Measurements from ENCODE around the gene EVA1B. TPM values are rescaled to one million over a fixed set of nuclear protein-coding genes. Genes with fewer than 3 reads are reported as not detected.

EVA1B gene
- total and polyA plus RNA-seq, 2 of the 13 experiments (the other 11 are each of a cell fraction or from before 2014, with no cell fraction given) = 3.9 to 6.6 TPM

DNA sequence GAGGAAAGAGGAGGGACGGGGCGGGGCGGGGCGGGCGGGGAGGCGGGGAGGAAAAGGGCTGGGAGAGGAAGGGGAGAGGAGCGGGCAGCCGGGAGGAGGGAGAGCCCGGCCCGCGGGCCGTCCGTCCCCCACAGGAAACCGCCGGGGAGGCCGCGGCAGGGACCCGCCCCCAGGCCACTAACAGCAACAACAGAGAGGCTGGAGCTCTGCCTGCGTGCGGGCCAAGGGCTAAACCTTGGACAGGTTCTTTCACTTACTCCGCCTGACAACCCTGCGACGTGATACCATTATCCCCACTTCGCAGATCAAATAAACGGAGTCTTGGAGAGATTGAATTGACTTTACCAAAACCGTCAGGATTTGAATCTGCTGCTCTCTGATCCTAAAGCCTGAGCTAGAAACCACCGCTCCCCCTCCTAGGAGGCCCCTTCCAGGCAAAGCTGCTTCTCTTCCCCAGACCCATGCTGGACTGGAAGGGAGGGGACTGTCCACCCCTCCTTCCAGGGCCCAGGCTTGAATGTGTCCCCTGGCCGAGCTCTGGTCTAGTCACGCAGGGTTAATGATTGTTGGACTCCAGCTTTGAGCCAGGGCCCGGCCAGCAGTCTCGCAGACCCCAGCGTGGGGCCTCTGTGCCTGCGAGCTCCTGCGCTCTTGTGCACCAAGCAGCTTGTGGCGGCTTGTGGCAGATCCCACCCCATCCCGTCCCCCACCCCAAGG lies at the start of gene EVA1B (continued):
- TF ChIP-seq, protein P1, sequence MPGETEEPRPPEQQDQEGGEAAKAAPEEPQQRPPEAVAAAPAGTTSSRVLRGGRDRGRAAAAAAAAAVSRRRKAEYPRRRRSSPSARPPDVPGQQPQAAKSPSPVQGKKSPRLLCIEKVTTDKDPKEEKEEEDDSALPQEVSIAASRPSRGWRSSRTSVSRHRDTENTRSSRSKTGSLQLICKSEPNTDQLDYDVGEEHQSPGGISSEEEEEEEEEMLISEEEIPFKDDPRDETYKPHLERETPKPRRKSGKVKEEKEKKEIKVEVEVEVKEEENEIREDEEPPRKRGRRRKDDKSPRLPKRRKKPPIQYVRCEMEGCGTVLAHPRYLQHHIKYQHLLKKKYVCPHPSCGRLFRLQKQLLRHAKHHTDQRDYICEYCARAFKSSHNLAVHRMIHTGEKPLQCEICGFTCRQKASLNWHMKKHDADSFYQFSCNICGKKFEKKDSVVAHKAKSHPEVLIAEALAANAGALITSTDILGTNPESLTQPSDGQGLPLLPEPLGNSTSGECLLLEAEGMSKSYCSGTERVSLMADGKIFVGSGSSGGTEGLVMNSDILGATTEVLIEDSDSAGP (CRISPR knock-in tag; IDR thresholded peaks at IDR 0.05; ENCODE audit: borderline replicate concordance) = no peak; the same call in 1 of the 2 replicates
- TF ChIP-seq, protein P2, sequence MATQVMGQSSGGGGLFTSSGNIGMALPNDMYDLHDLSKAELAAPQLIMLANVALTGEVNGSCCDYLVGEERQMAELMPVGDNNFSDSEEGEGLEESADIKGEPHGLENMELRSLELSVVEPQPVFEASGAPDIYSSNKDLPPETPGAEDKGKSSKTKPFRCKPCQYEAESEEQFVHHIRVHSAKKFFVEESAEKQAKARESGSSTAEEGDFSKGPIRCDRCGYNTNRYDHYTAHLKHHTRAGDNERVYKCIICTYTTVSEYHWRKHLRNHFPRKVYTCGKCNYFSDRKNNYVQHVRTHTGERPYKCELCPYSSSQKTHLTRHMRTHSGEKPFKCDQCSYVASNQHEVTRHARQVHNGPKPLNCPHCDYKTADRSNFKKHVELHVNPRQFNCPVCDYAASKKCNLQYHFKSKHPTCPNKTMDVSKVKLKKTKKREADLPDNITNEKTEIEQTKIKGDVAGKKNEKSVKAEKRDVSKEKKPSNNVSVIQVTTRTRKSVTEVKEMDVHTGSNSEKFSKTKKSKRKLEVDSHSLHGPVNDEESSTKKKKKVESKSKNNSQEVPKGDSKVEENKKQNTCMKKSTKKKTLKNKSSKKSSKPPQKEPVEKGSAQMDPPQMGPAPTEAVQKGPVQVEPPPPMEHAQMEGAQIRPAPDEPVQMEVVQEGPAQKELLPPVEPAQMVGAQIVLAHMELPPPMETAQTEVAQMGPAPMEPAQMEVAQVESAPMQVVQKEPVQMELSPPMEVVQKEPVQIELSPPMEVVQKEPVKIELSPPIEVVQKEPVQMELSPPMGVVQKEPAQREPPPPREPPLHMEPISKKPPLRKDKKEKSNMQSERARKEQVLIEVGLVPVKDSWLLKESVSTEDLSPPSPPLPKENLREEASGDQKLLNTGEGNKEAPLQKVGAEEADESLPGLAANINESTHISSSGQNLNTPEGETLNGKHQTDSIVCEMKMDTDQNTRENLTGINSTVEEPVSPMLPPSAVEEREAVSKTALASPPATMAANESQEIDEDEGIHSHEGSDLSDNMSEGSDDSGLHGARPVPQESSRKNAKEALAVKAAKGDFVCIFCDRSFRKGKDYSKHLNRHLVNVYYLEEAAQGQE (IDR thresholded peaks at IDR 0.05; ENCODE audit: borderline replicate concordance in 1 of 2, low read depth in 1 of 2, low read length in 2 of 2) = peak in 1 of 2 experiments; percentile 7; a peak in 1 of 4 replicates
- TF ChIP-seq JDP2 (CRISPR knock-in tag; IDR thresholded peaks at IDR 0.05; ENCODE audit: borderline replicate concordance) (no peak), ZBTB7A (CRISPR knock-in tag; IDR thresholded peaks at IDR 0.05) (no peak), ZNF878 (CRISPR knock-in tag; IDR thresholded peaks at IDR 0.05) (0 out of 2 replicates have a peak, but pooled peaks have one; percentile 52), NCOR1 (IDR thresholded peaks at IDR 0.05; ENCODE audit: borderline replicate concordance, low read length) (peak; percentile 29; the same call in 1 of the 2 replicates), KLF16 (CRISPR knock-in tag; IDR thresholded peaks at IDR 0.05) (0 out of 4 replicates have a peak, but pooled peaks of 1 of the 2 experiments have one; percentile 54), POLR2AphosphoS2 (IDR thresholded peaks at IDR 0.05; ENCODE audit: low read depth, low read length) (no peak), ZNF567 (CRISPR knock-in tag; IDR thresholded peaks at IDR 0.05; ENCODE audit: borderline replicate concordance) (no peak), PHB2 (IDR thresholded peaks at IDR 0.05; ENCODE audit: partially characterized antibody) (no peak)
- TF ChIP-seq, protein P3, sequence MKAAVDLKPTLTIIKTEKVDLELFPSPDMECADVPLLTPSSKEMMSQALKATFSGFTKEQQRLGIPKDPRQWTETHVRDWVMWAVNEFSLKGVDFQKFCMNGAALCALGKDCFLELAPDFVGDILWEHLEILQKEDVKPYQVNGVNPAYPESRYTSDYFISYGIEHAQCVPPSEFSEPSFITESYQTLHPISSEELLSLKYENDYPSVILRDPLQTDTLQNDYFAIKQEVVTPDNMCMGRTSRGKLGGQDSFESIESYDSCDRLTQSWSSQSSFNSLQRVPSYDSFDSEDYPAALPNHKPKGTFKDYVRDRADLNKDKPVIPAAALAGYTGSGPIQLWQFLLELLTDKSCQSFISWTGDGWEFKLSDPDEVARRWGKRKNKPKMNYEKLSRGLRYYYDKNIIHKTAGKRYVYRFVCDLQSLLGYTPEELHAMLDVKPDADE (CRISPR knock-in tag; IDR thresholded peaks at IDR 0.05) = no peak
- TF ChIP-seq, protein P4, sequence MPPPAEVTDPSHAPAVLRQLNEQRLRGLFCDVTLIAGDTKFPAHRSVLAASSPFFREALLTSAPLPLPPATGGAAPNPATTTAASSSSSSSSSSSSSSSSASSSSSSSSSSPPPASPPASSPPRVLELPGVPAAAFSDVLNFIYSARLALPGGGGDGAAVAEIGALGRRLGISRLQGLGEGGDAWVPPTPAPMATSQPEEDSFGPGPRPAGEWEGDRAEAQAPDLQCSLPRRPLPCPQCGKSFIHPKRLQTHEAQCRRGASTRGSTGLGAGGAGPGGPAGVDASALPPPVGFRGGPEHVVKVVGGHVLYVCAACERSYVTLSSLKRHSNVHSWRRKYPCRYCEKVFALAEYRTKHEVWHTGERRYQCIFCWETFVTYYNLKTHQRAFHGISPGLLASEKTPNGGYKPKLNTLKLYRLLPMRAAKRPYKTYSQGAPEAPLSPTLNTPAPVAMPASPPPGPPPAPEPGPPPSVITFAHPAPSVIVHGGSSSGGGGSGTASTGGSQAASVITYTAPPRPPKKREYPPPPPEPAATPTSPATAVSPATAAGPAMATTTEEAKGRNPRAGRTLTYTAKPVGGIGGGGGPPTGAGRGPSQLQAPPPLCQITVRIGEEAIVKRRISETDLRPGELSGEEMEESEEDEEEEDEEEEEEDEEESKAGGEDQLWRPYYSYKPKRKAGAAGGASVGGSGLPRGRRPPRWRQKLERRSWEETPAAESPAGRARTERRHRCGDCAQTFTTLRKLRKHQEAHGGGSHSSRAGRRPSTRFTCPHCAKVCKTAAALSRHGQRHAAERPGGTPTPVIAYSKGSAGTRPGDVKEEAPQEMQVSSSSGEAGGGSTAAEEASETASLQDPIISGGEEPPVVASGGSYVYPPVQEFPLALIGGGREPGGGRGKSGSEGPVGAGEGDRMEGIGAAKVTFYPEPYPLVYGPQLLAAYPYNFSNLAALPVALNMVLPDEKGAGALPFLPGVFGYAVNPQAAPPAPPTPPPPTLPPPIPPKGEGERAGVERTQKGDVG (CRISPR knock-in tag; IDR thresholded peaks at IDR 0.05; ENCODE audit: borderline replicate concordance) = peak; percentile 74; the same call in 1 of the 2 replicates
- TF ChIP-seq, protein P5, sequence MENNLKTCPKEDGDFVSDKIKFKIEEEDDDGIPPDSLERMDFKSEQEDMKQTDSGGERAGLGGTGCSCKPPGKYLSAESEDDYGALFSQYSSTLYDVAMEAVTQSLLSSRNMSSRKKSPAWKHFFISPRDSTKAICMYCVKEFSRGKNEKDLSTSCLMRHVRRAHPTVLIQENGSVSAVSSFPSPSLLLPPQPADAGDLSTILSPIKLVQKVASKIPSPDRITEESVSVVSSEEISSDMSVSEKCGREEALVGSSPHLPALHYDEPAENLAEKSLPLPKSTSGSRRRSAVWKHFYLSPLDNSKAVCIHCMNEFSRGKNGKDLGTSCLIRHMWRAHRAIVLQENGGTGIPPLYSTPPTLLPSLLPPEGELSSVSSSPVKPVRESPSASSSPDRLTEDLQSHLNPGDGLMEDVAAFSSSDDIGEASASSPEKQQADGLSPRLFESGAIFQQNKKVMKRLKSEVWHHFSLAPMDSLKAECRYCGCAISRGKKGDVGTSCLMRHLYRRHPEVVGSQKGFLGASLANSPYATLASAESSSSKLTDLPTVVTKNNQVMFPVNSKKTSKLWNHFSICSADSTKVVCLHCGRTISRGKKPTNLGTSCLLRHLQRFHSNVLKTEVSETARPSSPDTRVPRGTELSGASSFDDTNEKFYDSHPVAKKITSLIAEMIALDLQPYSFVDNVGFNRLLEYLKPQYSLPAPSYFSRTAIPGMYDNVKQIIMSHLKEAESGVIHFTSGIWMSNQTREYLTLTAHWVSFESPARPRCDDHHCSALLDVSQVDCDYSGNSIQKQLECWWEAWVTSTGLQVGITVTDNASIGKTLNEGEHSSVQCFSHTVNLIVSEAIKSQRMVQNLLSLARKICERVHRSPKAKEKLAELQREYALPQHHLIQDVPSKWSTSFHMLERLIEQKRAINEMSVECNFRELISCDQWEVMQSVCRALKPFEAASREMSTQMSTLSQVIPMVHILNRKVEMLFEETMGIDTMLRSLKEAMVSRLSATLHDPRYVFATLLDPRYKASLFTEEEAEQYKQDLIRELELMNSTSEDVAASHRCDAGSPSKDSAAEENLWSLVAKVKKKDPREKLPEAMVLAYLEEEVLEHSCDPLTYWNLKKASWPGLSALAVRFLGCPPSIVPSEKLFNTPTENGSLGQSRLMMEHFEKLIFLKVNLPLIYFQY (CRISPR knock-in tag; IDR thresholded peaks at IDR 0.05; ENCODE audit: borderline replicate concordance) = peak; percentile 71; the same call in 1 of the 2 replicates
